Measurements from ENCODE around the gene PRSS57.
"Not testable (repeated sequence)": the region's sequence is repeated elsewhere in the genome, so short reads cannot be mapped to it uniquely, and the experiment has no call there.

PRSS57 gene

GRCh38 chr19:688992-689391, 6.3 kb downstream of the PRSS57 start:
- no peak for DNase-seq

- no peak for DNase-seq
These were observed 7.0 kb downstream of the PRSS57 start for GRCh38 chr19:688214-688613.

GRCh38 chr19:687569-688166, 7.6 kb downstream of the PRSS57 start:
- DNase-seq: no peak

GRCh38 chr19:686589-687297, 8.5 kb downstream of the PRSS57 start:
- DNase-seq: no peak

- DNase-seq: no peak
These were observed 9.8 kb downstream of the PRSS57 start for GRCh38 chr19:685454-685931.

- DNase-seq: no peak
These were observed 12.5 kb downstream of the PRSS57 start for GRCh38 chr19:682678-683320.

- DNase-seq: no peak
These were observed 13.9 kb downstream of the PRSS57 start for GRCh38 chr19:681029-682019.

GRCh38 chr19:680287-681028, 14.8 kb downstream of the PRSS57 start:
- peak; percentile 99 for DNase-seq

GRCh38 chr19:679418-680286, 15.6 kb downstream of the PRSS57 start:
- DNase-seq: peak; percentile 53

- DNase-seq: no peak
These were observed 16.4 kb downstream of the PRSS57 start for GRCh38 chr19:678791-679388.

GRCh38 chr19:677601-678436, 17.4 kb downstream of the PRSS57 start:
- DNase-seq: no peak

- DNase-seq: no peak
These were observed 18.1 kb downstream of the PRSS57 start for GRCh38 chr19:677201-677600.

GRCh38 chr19:676339-677105, 18.7 kb downstream of the PRSS57 start, which contains the start of gene FSTL3:
Gene FSTL3, plus strand, starts transcription at chr19:676392. Its CDS starts 32 bp downstream, at chr19:676424.
- DNase-seq: no peak

- DNase-seq: no peak
These were observed 19.3 kb downstream of the PRSS57 start for GRCh38 chr19:676007-676338.

GRCh38 chr19:674282-675151, 20.7 kb downstream of the PRSS57 start:
- DNase-seq: no peak

GRCh38 chr19:670609-671075, 24.6 kb downstream of the PRSS57 start:
- DNase-seq: no peak

- DNase-seq: not testable (repeated sequence)
These were observed 26.4 kb downstream of the PRSS57 start for GRCh38 chr19:668675-669434.
